Fibroblast of villous mesenchyme (primary cell): Measurements from ENCODE around the gene FBN1. TPM values are rescaled to one million over a fixed set of nuclear protein-coding genes. Genes with fewer than 3 reads are reported as not detected.

Experiments
- DNase-seq: peaks from one replicate; pipeline ENCODE4 v3.0.0-alpha.2; 2010; ENCODE audit warnings: low read depth
- H3K4me3 ChIP-seq: 2 replicates; pipeline ENCODE4 v1.5.1; 2011; ENCODE audit warnings: low read depth, mild to moderate bottlenecking, low read length
- total RNA-seq: library from RNA; depleted of rRNA; stranded (reverse); fragments of >200 nt; gene quantifications from 2 replicates; pipeline ENCODE4 v1.2.3, GENCODE V29; 2012
- TF ChIP-seq, protein P1 (sequence below): IDR thresholded peaks from 2 replicates; pipeline ENCODE4 v1.5.1; 2012; ENCODE audit warnings: low read depth, mild to moderate bottlenecking, low read length; ENCODE audit not compliant: insufficient read depth

The FBN1 gene
- total RNA-seq, 1 donor: 333 TPM

DNA sequence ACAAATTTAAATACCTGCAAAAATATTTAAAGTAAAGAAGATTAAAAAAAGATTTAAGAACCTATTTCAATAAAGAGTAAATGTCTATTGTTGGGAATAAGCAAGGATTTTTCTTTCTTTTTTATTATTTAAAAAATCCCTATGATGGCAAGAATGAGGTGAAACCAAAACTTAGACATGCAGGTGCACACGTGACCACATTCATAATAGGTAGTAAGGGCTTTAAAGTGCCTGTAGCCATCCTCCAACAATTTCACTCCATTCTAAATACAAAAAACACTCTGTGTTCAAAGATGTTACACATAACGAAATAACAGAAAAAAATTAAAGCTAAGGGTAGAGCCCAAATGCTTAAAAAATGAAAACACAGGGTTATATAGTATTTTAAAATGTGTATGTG is 74.0 kb downstream of the FBN1 start:
- TF ChIP-seq, protein P1, sequence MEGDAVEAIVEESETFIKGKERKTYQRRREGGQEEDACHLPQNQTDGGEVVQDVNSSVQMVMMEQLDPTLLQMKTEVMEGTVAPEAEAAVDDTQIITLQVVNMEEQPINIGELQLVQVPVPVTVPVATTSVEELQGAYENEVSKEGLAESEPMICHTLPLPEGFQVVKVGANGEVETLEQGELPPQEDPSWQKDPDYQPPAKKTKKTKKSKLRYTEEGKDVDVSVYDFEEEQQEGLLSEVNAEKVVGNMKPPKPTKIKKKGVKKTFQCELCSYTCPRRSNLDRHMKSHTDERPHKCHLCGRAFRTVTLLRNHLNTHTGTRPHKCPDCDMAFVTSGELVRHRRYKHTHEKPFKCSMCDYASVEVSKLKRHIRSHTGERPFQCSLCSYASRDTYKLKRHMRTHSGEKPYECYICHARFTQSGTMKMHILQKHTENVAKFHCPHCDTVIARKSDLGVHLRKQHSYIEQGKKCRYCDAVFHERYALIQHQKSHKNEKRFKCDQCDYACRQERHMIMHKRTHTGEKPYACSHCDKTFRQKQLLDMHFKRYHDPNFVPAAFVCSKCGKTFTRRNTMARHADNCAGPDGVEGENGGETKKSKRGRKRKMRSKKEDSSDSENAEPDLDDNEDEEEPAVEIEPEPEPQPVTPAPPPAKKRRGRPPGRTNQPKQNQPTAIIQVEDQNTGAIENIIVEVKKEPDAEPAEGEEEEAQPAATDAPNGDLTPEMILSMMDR: no peak
- no peak overlapping the region for H3K4me3 ChIP-seq
- DNase-seq: no peak

DNA sequence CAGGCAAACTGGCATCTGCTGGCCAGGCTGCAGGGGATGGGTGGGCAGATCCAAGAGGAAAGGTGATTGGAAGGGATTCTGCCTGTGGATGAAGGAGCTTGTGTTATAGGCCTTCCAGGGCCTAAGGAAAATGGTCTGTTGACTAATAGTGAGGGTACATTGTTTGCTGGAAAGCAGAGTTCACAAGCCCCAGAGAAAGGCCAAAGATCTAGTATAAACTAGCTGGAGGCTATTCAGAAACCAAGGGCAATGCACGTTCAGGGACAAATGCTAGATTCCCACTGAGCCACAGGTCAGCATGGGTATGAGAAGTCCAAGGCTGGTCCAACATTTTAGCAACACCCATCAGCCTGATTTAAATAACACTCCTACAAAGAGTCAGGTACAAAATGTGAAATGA is 74.7 kb downstream of the FBN1 start:
- TF ChIP-seq, protein P1: no peak
- no peak for DNase-seq
- no peak overlapping the region for H3K4me3 ChIP-seq

- no peak for DNase-seq
- TF ChIP-seq, protein P1: no peak
Observed at GRCh38 chr15:48569591-48570302, 75.8 kb downstream of the FBN1 start.

DNA sequence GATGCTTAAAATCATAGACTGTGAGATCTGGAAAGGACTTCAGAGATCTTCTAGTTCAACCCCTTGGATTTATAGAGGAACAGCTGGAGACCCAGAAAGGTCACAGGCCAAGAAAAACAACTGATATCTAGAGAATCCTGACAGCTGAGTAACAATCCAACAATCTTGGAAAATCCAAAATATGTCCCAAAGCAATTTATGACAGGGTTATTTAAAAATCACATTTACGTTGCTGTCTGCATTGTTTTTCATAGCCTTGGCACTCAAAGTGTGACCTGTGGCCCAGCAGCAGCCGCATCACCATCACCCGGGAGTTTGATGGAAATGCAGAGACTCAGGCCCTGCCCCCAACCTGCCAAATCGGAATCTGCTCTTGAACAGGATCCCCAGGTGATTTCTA is 78.8 kb downstream of the FBN1 start:
- DNase-seq: peak; percentile 88
- TF ChIP-seq, protein P1: no peak
- H3K4me3 ChIP-seq: no peak overlapping the region

More at GRCh38 chr15:48569591-48570302, 75.8 kb downstream of the FBN1 start:
- no peak overlapping the region for H3K4me3 ChIP-seq

DNA sequence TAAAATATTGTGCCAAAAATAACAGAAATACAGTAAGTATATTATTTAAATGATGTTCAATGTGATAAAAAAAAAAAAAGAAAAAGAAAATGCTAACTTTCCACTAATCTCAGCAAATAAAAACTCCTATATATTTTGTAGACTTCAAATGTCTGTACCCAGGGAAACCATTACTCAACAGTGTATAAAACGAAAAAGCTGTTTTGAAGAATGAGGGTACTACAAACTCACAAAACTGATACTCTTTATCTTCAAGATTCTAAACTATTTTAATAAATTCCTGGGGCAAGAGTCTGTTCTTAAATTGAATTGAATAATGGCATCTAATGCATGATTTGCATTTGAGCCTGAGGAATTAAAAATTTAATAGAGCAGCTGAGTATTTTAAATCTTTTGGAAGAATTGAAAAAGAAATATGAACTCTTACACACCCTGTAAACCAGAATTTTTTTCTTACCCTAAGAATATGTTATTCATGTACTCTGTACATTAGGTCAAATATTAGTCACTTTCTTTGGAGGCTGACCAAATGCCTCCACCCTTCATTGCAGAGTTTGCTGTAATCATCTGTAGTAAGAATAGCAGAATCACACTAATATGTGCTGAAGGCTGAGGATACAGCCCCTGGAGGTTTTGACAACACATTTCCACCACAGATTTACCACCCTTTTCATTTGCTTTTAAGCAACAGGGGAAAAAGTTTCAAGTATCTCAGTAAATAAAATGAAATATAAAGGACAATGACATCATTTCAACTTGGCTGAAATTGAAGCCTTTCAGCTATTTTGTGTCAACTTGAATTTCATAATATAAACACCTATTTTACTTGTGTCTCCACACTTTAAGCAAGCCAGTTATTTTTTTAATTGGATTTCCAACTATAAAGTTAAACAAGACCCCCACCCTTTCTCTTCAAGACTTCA is 79.7 kb downstream of the FBN1 start:
- H3K4me3 ChIP-seq: no peak overlapping the region
- DNase-seq: peak; percentile 95
- TF ChIP-seq, protein P1: no peak

GRCh38 chr15:48564690-48565089 is 80.8 kb downstream of the FBN1 start:
- H3K4me3 ChIP-seq: no peak overlapping the region
- TF ChIP-seq, protein P1: no peak
- DNase-seq: no peak
